Fibroblast of the conjunctiva (primary cell): ENCODE results near the gene ARHGAP45.

Experiments
- DNase-seq: peaks from one replicate; pipeline ENCODE4 v3.0.0-alpha.2; 2010; ENCODE audit warnings: low read depth

Gene ARHGAP45

DNA sequence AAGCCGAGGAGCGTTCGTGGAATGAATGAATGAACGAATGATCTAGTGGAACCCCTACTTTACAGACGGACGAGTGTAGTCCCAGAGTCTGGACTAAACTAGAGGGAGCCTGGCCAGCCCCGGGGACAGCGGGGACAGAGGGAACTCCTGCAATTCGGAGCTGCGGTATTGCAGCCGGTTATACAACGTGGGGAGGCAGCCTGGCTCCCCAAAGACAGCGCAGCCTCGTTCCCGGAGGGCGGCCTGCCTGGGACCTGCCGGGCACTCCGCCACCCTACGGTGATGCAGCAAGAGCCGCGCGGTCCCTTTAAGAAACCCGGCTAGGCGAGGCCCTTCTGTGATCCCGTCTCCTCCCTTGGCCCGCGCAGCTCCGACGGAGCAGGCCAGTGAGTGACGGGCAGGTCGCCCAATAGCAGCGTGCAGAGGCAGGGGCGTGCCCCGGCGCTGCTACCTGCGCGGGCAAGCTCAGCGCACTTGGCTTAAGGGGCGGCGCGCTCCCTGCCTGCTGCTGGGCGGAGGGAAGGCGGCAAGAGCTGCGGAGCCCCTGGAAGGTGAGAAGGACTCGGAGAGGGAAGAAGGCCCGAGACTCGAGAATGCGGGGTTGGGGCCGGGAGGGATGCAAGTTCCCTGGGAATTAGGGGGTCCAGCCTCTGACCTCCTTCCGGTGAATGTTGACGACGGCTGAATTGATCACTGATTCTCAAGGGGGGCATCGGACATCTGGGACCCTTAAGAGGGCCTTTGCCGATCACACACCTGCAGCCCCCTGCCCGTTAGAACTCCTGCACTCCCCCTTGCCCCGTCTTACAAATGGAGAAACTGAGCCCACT lies 27.1 kb upstream of the ARHGAP45 start, which contains the start of gene ABCA7:
ABCA7 (plus strand) TSS at position 462 of the 830 bp plus-strand sequence. CDS start 1,255 bp downstream, outside the sequence.
- peak; percentile 92 for DNase-seq

GRCh38 chr19:1040476-1041271 lies 26.3 kb upstream of the ARHGAP45 start:
- DNase-seq, result peak; percentile 77

GRCh38 chr19:1041272-1041834 lies 25.6 kb upstream of the ARHGAP45 start:
- DNase-seq, result no peak

GRCh38 chr19:1041835-1042685 lies 24.9 kb upstream of the ARHGAP45 start:
- no peak for DNase-seq

DNA sequence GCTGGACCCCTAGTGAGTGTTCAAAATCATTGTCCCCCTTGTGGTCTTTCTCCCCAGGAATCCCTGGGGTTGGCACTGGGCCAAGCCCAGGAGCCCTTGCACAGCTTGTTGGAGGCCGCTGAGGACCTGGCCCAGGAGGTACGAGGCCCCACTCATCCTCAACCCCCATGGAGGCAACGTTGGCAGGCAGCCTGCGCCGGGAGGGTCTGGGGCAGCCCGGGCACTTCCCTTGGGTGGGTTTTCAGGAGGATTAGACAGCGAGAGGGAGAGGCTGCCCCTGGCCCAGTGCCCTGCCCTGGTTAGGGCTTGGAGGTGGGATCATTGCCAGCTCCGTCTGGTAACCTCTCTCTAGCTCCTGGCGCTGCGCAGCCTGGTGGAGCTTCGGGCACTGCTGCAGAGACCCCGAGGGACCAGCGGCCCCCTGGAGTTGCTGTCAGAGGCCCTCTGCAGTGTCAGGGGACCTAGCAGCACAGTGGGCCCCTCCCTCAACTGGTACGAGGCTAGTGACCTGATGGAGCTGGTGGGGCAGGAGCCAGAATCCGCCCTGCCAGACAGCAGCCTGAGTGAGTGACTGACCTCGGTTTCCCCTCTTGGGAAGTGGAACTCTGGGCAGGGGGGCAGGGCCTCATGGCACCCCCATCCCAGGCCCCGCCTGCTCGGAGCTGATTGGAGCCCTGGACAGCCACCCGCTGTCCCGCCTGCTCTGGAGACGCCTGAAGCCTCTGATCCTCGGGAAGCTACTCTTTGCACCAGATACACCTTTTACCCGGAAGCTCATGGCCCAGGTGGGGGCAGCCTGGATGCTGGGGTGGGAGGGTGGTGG lies 24.1 kb upstream of the ARHGAP45 start:
- DNase-seq, result no peak

GRCh38 chr19:1045247-1045603 lies 21.7 kb upstream of the ARHGAP45 start:
- no peak for DNase-seq

DNA sequence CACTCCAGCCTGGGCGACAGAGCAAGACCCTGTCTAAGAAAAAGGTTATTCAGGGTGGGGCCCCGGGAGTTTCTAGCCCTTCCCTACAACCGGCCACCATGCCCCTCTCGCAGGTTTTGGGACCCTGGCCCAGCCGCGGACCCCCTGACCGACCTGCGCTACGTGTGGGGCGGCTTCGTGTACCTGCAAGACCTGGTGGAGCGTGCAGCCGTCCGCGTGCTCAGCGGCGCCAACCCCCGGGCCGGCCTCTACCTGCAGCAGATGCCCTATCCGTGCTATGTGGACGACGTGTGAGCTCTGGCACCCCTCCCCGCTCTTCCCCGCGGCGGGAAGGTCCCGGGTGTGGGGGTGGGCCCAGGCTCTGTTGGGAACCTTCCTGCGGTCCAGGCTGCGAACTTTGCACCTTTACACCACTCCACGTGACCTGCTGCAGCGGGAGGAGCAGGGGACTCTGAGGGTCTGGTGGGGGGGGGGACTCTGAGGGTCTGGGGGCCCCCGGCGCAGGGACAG lies 20.8 kb upstream of the ARHGAP45 start:
- DNase-seq, result no peak

DNA sequence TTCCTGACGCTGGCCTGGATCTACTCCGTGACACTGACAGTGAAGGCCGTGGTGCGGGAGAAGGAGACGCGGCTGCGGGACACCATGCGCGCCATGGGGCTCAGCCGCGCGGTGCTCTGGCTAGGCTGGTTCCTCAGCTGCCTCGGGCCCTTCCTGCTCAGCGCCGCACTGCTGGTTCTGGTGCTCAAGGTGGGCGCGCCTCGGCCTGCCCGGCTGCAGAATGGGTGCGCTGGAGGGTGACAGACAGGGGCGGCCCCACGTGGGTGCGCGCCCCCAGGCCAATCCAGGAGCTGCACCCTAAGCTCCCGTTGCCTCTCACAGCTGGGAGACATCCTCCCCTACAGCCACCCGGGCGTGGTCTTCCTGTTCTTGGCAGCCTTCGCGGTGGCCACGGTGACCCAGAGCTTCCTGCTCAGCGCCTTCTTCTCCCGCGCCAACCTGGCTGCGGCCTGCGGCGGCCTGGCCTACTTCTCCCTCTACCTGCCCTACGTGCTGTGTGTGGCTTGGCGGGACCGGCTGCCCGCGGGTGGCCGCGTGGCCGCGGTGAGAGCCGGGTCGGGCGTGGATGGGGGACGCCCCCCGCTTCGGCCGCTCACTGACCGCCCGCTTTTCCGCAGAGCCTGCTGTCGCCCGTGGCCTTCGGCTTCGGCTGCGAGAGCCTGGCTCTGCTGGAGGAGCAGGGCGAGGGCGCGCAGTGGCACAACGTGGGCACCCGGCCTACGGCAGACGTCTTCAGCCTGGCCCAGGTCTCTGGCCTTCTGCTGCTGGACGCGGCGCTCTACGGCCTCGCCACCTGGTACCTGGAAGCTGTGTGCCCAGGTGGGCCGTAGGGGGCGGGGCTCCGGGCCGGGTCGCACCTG lies 19.9 kb upstream of the ARHGAP45 start:
- no peak for DNase-seq

GRCh38 chr19:1047696-1048147 lies 19.2 kb upstream of the ARHGAP45 start:
- no peak for DNase-seq

DNA sequence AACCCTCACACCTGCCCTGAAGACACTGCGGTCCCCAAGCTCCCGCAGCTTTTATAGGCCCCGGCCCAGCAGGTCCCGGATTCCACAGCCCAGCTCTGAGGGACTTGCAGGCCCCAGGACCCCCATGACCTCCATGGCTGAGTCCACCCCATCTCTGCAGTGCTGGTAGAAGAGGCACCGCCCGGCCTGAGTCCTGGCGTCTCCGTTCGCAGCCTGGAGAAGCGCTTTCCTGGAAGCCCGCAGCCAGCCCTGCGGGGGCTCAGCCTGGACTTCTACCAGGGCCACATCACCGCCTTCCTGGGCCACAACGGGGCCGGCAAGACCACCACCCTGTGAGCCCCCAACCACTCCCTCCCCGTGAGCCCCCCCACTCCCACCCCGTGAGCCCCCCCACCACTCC lies 17.9 kb upstream of the ARHGAP45 start:
- DNase-seq, result no peak

DNA sequence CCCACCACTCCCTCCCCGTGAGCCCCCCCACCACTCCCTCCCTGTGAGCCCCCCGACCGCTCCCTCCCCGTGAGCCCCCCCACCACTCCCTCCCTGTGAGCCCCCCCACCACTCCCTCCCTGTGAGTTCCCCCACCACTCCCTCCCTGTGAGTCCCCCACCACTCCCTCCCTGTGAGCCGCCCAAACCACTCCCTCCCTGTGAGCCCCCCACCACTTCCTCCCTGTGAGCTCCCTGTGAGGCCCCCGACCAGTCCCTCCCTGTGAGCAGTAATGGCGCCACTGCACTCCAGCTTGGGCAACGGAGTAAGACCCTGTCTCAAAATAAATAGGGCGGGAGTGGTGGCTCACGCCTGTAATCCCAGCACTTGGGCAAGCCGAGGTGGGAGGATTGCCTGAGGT lies 17.2 kb upstream of the ARHGAP45 start:
- no peak for DNase-seq

GRCh38 chr19:1050989-1051788 lies 15.8 kb upstream of the ARHGAP45 start:
- DNase-seq, result no peak

DNA sequence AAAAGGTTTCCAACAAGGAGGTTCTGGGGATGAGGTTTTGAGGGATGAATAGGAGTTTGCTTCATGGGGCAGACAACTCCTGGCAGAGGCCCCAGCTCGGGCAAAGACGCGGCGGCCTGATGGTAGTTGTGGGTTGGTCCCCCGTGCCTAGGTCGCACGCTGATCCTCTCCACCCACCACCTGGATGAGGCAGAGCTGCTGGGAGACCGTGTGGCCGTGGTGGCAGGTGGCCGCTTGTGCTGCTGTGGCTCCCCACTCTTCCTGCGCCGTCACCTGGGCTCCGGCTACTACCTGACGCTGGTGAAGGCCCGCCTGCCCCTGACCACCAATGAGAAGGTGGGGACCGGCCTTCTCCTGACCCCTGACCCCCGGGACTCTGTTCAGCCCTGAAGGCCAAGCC lies 15.2 kb upstream of the ARHGAP45 start:
- DNase-seq, result no peak

DNA sequence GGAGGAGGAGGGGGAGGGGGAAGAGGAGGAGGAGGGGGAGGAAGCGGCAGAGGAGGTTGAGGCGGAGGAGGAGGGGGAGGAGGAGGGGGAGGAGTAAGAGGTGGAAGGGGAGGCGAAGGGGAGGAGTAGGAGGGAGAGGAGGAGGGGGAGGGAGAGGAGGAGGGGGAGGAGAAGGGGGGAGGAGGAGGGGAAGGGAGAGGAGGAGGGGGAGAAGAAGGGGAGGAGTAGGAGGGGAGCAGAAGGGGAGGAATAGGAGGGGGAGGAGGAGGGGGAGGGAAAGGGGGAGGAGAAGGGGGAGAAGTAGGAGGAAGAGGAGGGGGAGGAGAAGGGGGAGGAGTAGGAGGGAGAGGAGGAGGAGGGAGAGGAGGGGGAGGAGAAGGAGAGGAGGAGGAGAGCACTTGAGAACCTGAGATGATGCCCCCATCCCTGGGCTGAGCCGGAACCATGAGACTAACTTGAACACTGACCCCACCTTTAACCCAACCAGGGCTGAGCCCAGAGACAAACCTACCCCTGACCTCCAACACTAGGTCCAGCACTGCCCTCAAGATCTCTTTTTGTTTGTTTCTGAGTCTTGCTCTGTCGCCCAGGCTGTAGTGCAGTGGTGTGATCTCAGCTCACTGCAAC lies 14.5 kb upstream of the ARHGAP45 start:
- DNase-seq, result no peak

GRCh38 chr19:1053176-1054101 lies 13.5 kb upstream of the ARHGAP45 start:
- no peak for DNase-seq

DNA sequence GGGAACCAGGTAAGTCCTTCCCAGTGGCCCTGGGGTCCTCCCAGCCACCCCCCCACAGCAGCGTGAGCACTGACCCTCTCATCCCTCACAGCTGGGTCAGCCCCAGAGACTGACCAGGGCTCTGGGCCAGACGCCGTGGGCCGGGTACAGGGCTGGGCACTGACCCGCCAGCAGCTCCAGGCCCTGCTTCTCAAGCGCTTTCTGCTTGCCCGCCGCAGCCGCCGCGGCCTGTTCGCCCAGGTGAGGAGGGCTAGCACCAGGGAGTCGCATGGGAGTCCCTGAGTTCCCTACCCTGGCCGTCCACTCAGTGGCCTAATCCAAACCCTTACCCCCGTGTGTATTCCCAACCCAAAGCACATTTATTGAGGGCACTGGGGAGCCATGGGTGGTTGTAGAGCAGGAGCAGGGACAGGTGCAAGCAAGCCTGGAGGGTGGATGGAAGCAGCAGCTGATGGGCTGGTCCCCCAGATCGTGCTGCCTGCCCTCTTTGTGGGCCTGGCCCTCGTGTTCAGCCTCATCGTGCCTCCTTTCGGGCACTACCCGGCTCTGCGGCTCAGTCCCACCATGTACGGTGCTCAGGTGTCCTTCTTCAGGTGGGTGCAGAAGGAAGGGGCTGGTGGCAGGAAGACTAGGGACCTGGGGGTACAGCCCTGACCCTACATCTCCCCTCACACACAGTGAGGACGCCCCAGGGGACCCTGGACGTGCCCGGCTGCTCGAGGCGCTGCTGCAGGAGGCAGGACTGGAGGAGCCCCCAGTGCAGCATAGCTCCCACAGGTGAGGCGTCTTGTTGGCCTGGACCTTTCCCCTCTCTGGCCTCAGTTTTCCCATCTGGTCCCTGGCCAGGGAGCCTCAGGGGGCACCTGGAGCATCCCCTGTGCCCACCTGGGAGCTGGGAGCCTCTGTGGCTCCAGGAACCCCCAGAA lies 12.6 kb upstream of the ARHGAP45 start:
- no peak for DNase-seq
